Activated CD4-positive, alpha-beta memory T cell treated with anti-CD3 and anti-CD28 coated beads, Interleukin-2, amount 10 ng/mL, durations not matched to agents 7 days and 5 days (primary cell): ENCODE data around the gene KCNH2. TPM values are rescaled to one million over a fixed set of nuclear protein-coding genes. Genes with fewer than 3 reads are reported as not detected.
A peak's percentile ranks its signal among the peaks of the same experiment; 100 is the strongest.

Experiments used
- CTCF ChIA-PET: fragments of 350-600 bp; sonication (Branson Sonifier 250); formaldehyde crosslinking; loops from one replicate; lab custom pipeline; 2021; ENCODE audit warnings: antibody characterized with exemption, inconsistent platforms; lab: Charles Lee
- POLR2A ChIA-PET: fragments of 350-600 bp; sonication (Branson Sonifier 250); formaldehyde crosslinking; loops from one replicate; lab custom pipeline; 2021; ENCODE audit warnings: antibody characterized with exemption; lab: Charles Lee
- DNase-seq: peaks from one replicate; pipeline ENCODE4 v3.0.0-alpha.2; 2020
- H3K27ac Mint-ChIP-seq: one replicate; pipeline ENCODE4 v1.8.0; 2021; ENCODE audit warnings: mild to moderate bottlenecking, mixed read lengths
- H3K27me3 Mint-ChIP-seq: one replicate; pipeline ENCODE4 v1.8.0; 2021; ENCODE audit warnings: mixed read lengths
- H3K36me3 Mint-ChIP-seq: one replicate; pipeline ENCODE4 v1.8.0; 2021; ENCODE audit warnings: low read depth, mixed read lengths
- H3K4me1 Mint-ChIP-seq: one replicate; pipeline ENCODE4 v1.8.0; 2021; ENCODE audit warnings: mixed read lengths
- H3K4me3 Mint-ChIP-seq: one replicate; pipeline ENCODE4 v1.8.0; 2021; ENCODE audit warnings: mild to moderate bottlenecking, mixed read lengths
- H3K9me3 Mint-ChIP-seq: one replicate; pipeline ENCODE4 v1.8.0; 2021; ENCODE audit warnings: mixed read lengths
- total RNA-seq, 2 experiments: library from RNA; stranded (reverse); gene quantifications; one replicate each; pipeline ENCODE4 v1.2.3, GENCODE V29; 2021

KCNH2 gene
- total RNA-seq, 2 experiments from 2014 or later: 0.15 to 0.38 TPM

DNA sequence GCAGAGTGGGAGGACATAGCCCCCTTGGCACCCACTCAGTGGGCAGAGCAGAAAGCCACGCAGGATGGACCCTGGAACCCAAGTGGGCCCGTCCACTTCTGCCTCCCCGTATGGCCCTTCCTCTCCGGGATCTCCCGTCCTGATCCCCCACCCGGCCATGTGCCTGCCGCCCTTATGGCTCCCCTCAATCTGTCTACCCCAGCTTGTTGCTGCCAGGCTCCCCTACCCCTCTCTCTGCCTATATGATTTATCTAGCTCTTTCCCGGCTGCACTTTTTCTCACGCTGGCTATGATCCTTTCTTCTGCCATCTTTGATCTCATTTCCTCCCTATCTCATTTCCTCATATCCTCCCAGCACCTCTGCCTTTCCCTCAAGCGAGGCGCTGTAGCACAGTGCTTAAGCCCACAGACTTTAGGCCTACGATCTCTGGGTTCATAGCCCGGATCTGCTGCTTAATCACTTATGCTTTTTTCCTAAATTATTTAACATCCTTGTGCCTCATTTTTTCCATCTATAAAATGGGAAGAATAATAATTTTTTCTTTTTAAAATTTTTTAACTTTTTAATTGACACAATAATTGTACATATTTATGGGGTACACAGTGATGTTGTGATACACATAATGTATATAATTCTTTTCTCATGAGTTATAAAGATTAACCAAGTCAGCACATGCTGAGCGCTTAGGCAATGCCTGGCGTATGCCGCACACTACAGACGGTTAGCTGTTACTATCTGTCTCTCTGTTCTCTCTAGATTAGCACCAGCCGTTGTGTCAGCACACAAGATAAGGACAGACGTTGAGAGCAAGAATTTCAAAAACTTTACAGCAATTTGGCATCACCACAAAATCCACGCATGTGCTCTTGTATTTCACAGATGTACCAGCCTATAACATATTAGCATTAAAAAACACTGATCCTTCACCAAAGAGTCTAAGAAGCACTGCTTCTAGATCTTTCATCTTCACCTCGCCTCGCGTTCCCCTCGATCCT is 18.1 kb downstream of the KCNH2 start:
- DNase-seq: peak; percentile 26
- H3K27ac Mint-ChIP-seq: no peak overlapping the region
- ChIA-PET CTCF (interaction anchor here (1.1 to 3.6 kb wide), 5 partner anchors 24 to 62 kb away, joined by 3 to 13 read pairs (median 4); no protein-coding TSS in a partner anchor), POLR2A (interaction anchor here (0.5 to 1.0 kb wide), 2 partner anchors 19 to 146 kb away, joined by 3 read pairs; no protein-coding TSS in a partner anchor)
- no peak overlapping the region for H3K4me3 Mint-ChIP-seq
- no peaks in the 10 kb centered on the region for H3K9me3 Mint-ChIP-seq
- H3K4me1 Mint-ChIP-seq: peaks cover 12% of the 10 kb centered on the region
- no peaks in the 10 kb centered on the region for H3K36me3 Mint-ChIP-seq
- peaks cover 31% of the 10 kb centered on the region for H3K27me3 Mint-ChIP-seq

DNA sequence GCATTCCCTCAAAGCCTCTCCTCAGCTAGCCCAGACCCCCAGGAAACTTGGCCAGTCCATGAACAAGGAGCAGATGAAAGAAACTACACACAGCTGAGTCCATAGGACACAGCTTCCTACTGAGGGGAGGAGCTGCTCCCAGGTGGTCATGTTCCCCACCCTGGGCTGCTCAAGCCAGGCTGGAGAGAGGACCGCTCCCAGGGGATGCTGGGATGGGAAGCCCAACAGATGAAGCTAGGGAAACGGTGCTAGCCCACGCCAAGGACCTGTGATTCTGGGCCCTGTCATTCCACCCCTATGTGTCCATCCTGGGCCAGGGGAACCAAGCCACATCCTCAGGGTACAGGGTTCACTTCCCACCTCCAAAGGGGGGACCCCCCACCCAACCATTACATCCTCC is 19.0 kb downstream of the KCNH2 start:
- ChIA-PET POLR2A (interaction anchor here (1.0 kb wide), 1 partner anchor 20 kb away, joined by 3 read pairs; no protein-coding TSS in a partner anchor), CTCF (interaction anchor here (1.2 to 1.8 kb wide), 3 partner anchors 25 to 59 kb away, joined by 3 to 5 read pairs (median 4); no protein-coding TSS in a partner anchor)
- Mint-ChIP-seq H3K27me3 (peaks cover 31% of the 10 kb centered on the region), H3K4me3 (no peak overlapping the region), H3K27ac (no peak overlapping the region), H3K9me3 (no peaks in the 10 kb centered on the region), H3K4me1 (peaks cover 12% of the 10 kb centered on the region), H3K36me3 (no peaks in the 10 kb centered on the region)
- no peak for DNase-seq

DNA sequence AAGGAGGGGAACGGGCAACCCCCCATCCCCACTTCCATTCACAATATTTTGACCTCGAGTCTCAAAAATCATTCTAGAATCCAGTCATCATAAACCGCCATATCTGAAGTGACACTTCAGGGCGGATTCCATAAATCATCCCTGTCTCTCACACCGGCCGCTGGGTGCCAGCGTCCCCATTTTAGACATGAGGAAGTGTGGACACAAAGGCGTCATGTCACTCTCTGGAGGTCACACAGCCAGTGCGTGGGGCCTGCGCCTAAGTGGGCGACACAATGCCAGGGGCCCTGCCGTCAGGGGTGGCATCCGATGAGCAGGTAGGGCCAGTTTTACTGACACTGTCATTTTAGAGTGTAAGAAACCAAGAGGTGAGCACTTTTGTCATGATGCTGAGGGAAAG is 19.5 kb downstream of the KCNH2 start:
- CTCF ChIA-PET: interaction anchor here (1.2 to 1.6 kb wide), 2 partner anchors 25 to 60 kb away, joined by 3 to 4 read pairs; no protein-coding TSS in a partner anchor

DNA sequence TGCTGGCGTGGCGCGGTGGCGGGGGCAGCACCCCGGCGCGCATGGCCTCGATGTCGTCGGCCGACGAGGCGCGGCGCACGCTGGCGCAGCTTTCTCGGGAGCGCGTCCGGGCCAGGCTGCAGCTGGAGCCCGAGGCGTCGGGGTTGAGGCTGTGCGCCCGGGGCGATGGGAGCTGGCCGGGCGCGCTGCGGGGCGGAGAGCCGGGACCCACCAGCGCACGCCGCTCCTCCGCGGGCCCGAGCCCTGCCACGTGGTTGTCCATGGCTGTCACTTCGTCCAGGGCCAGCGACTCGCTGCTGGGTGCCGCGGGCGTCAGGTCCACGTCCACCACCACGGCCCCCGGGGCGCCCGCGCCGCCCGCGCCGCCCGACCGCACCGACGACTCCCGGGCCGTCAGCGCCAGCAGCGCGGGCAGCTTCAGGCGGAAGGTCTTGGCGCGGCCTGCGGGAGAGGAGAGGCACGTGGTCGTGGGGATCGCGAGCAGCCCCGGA is 20.0 kb downstream of the KCNH2 start:
- Mint-ChIP-seq H3K4me1 (peaks cover 12% of the 10 kb centered on the region), H3K27ac (no peak overlapping the region), H3K9me3 (no peaks in the 10 kb centered on the region), H3K4me3 (no peak overlapping the region), H3K36me3 (no peaks in the 10 kb centered on the region), H3K27me3 (peaks cover 31% of the 10 kb centered on the region)
- CTCF ChIA-PET: no interaction called here
- no peak for DNase-seq
- POLR2A ChIA-PET: no interaction called here

More for the DNA sequence above, 19.5 kb downstream of the KCNH2 start:
- Mint-ChIP-seq H3K27ac (no peak overlapping the region), H3K9me3 (no peaks in the 10 kb centered on the region), H3K27me3 (peaks cover 31% of the 10 kb centered on the region), H3K36me3 (no peaks in the 10 kb centered on the region), H3K4me1 (peaks cover 12% of the 10 kb centered on the region), H3K4me3 (no peak overlapping the region)
- no peak for DNase-seq
- POLR2A ChIA-PET: no interaction called here

DNA sequence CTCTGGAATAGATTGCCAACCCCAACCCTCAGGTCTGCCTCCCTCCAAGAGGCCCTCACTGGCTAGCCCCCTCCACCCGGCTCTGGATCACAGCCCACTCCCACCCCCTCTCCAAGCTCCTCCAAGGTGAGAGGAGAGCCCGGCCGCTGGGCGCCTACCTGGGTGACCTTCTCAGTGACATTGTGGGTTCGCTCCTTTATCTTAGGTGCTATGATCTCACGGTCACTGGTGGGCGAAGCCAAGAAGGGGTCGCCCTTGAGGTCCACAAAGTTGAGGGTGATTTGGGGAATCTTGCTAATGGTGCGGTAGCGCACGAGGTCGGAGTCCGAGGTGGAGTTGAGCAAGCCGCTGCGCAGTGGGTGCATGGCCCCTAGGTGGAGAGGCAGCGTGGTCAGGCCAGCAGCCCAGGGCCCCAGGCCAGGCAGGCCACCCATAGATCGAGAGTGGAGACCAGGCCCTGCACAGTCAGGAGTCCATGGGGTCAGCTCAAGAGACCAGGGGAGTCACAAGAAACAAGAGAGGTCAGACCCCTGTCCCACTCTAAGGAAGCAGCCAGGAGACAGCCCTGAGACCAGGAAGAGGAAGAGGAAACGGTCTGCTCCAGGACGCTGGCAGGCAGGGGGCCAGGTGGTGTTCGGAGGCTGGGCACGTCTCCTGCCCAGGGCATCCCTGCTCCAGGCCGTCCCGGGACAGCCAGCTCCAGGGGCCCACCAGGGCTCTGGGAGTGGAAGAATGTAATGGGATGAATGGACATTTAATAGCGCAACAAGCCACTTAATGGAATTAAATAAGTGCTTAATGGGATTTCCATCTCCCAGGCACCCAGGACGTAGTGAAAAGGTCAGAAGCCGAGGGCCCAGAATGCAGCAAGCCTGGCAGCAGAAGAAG is 20.7 kb downstream of the KCNH2 start:
- POLR2A ChIA-PET: no interaction called here

DNA sequence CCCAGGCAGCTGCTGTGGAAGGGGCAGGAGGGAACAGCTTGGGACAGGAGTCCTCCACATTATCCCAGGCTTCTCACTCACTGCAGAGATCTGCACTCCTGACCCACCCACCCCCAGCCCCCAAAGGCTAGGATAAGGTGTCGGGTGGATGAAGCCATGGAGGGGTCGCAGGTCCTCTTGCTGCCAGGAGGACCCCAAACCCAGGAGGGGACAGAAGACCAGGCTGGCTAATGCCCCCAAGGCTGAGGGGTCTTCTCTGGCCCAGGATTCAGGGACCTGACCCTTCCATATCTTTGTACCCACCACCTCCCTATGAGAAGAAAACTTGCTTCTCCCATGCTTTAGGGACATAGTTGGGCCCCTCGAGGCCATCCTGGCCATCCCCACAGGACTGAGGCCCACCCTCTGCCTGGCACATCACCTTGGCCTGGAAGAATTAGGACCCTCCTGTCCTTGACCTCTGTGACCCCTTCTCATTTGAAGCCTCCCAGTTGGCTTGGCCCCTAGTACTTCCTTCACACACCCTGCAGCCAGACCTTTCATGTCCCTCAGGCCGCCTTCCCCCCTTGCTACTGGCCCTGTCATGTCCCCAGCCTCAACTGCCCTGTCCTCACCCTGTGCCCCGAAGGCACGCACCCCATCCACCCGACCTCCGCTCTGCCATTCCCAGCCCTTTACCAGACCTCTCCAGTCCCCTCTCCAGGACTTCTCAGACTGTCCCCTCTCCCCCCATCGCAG is 21.6 kb downstream of the KCNH2 start:
- CTCF ChIA-PET: no interaction called here
- DNase-seq: no peak
- H3K4me3 Mint-ChIP-seq: no peak overlapping the region
- no peaks in the 10 kb centered on the region for H3K36me3 Mint-ChIP-seq
- H3K4me1 Mint-ChIP-seq: peaks cover 9% of the 10 kb centered on the region
- H3K27me3 Mint-ChIP-seq: peaks cover 31% of the 10 kb centered on the region
- H3K9me3 Mint-ChIP-seq: no peaks in the 10 kb centered on the region
- no peak overlapping the region for H3K27ac Mint-ChIP-seq
- POLR2A ChIA-PET: no interaction called here

More for the DNA sequence above, 20.7 kb downstream of the KCNH2 start:
- peaks cover 31% of the 10 kb centered on the region for H3K27me3 Mint-ChIP-seq
- H3K4me3 Mint-ChIP-seq: no peak overlapping the region
- H3K9me3 Mint-ChIP-seq: no peaks in the 10 kb centered on the region
- H3K27ac Mint-ChIP-seq: no peak overlapping the region
- DNase-seq: no peak
- peaks cover 10% of the 10 kb centered on the region for H3K4me1 Mint-ChIP-seq
- CTCF ChIA-PET: no interaction called here
- no peaks in the 10 kb centered on the region for H3K36me3 Mint-ChIP-seq

DNA sequence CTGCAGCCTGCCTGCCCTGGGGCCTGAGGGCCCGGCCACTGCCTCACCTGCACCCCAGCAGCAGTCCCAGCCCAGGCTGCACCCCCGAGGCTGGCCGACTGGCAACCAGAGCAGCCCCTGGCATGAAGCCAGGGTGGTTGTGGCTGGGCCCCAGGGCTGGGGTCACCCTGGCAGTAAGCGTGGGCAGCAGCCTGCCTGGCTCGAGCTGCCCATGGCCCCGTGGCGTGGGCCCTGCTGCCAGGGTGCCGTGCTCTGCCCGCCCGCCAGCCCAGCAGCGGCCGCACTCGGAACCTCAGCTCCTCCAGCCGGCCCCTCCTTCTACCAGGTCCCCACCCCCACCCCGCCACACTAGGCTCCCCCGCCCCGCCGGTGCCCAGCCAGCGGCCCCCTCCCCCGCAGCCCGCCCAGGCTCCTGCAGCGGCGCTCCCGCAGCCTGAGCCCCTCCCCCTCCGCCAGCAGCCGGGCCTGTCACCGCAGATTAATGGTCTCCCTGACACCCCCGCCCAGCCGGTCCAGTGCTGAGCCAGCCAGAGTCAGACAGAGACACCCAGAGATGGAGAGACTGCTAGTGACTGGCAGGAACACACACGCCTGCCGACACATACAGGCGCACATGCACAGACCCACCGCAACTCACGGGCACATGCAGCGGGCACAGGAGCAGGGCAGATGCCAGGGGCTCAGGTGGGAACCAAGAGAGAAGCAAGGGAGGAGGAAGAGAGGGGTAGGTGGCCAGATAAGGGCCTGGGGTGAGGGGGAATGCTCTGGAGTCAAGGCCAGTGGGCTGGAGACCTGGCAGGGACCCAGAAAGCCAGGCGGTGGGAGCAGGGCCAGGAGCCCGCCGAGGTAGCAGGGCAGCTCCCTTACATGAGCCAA is 22.4 kb downstream of the KCNH2 start:
- Mint-ChIP-seq H3K27me3 (peaks cover 31% of the 10 kb centered on the region), H3K27ac (no peak overlapping the region), H3K4me1 (peaks cover 9% of the 10 kb centered on the region), H3K4me3 (no peak overlapping the region), H3K9me3 (no peaks in the 10 kb centered on the region), H3K36me3 (no peaks in the 10 kb centered on the region)
- POLR2A ChIA-PET: no interaction called here
- CTCF ChIA-PET: no interaction called here
- no peak for DNase-seq

DNA sequence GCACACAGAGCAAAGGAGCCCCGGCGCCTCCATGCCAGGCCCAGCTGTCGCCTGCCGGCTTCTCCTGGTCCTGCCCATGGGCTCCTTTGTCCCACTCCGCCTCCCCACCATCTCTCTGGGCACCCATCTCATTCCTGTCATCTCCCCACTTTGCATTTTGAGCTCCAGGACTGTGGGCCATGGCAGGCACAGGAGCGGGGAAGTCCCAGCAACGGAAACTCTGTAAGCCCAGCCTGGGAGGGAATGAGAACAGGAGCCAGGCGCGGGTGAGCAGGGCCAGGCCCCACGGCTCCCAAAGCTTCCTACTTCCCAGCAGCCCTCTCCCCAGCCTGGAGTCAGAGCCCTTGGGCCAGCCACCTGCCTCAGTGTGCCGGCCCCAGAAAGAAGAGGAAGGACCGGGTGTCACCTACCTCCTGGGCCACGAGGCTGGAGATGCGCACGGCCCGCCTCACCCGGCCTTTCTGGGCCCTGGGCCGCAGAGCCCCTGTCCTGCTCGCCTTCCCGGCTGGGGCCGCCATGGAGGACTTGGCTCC is 23.1 kb downstream of the KCNH2 start:
- CTCF ChIA-PET: interaction anchor here (1.4 kb wide), 1 partner anchor 17 kb away, joined by 4 read pairs; no protein-coding TSS in a partner anchor
- Mint-ChIP-seq H3K36me3 (no peaks in the 10 kb centered on the region), H3K4me3 (no peak overlapping the region), H3K27ac (no peak overlapping the region), H3K27me3 (peaks cover 27% of the 10 kb centered on the region), H3K4me1 (peaks cover 9% of the 10 kb centered on the region), H3K9me3 (no peaks in the 10 kb centered on the region)
- DNase-seq: no peak
- POLR2A ChIA-PET: no interaction called here

DNA sequence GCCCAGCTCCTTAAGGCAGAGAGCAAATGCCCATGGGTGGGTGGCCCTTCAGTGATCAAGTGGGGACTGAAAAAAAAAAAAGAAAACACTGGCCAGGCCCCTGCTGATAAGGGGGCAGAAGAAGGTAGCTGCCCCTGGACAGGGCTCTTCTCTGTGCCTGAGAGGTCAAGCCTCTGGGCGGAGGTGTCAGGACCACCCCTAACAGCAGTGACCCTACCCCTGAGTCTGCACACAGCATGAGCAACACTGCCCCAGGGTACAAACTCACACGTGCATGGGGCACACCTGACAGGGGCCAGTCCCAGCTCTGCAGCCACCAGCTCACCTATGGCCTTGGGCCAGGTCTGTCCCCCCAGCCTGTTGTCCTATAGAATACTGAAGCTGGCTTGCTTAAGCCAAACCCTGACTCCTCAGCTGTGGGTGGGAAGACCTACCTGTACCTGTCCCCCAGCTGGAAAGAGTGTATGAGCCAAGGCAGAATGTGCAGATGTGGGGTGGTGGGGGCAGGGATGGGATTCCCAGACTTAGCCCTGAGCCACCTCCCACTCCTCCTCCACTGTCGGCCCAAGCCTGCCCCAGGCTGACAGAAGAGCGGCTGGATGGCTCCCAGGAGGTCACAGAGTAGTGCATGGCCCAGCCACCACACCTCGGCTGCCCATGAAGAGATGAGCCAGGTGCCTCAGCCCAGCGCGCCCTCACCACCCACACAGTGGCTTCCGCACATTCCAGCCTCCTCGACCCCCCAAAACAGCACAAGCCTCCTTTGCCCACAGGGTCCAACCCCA is 23.7 kb downstream of the KCNH2 start:
- Mint-ChIP-seq H3K27me3 (peaks cover 23% of the 10 kb centered on the region), H3K4me3 (no peak overlapping the region), H3K4me1 (peaks cover 6% of the 10 kb centered on the region), H3K27ac (no peak overlapping the region), H3K9me3 (no peaks in the 10 kb centered on the region), H3K36me3 (no peaks in the 10 kb centered on the region)
- POLR2A ChIA-PET: no interaction called here
- CTCF ChIA-PET: interaction anchor here (1.4 kb wide), 1 partner anchor 16 kb away, joined by 4 read pairs; no protein-coding TSS in a partner anchor
- no peak for DNase-seq

DNA sequence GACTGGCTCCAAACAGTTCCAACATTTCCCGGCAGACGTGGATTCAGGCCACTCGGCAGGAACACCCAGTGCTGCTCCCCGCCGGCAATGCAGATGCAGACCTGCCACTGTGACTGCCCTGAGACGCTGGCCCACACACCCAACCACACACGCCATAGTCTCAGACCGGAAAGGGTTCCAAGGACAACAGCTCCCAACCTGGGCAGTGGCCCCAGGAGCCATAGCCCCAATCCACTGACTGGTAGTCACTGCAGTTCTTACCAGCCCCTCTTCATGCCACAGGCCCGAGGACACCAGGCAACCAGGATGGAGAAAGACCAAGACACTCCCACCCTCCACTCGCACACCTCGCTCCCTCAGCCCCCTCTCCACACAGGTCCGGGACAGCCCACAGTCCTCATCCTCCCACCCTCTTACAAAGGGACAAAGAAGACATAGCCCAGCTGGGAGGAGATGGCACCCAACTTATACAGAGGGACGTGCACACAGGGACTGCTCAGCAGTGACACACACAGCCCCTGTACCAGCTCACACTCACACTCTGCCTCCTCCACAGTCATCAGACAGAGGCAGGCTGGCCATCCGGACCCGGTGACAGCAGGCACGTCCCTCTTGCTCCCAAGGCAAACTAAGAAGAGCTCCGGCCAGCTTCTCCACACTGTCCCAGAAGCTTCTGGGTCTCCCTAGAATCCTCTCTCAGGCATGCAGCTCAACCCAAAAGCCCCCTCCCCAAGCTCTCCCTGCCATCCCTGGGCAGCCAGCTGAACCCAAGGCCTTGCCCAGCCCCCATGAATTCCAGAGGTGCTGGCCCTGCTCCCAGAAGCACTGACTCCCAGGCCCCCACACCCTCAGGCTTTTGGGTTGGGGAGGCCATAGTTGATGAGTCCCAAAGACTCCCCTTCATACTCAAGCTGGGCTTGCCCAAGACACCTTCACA is 24.8 kb downstream of the KCNH2 start:
- DNase-seq: no peak
- H3K36me3 Mint-ChIP-seq: no peaks in the 10 kb centered on the region
- no peaks in the 10 kb centered on the region for H3K9me3 Mint-ChIP-seq
- ChIA-PET CTCF (interaction anchor here (1.4 kb wide), 1 partner anchor 15 kb away, joined by 4 read pairs; no protein-coding TSS in a partner anchor), POLR2A (no interaction called here)
- H3K4me3 Mint-ChIP-seq: no peak overlapping the region
- peaks cover 13% of the 10 kb centered on the region for H3K27me3 Mint-ChIP-seq
- peaks cover 3% of the 10 kb centered on the region for H3K4me1 Mint-ChIP-seq
- H3K27ac Mint-ChIP-seq: no peak overlapping the region
